Measurements from ENCODE around the gene TAS2R19. TPM values are rescaled to one million over a fixed set of nuclear protein-coding genes. Genes with fewer than 3 reads are reported as not detected.

TAS2R19 gene
- total and polyA plus RNA-seq, 4 donors = 2.1 to 11.8 TPM; not detected in 2

DNA sequence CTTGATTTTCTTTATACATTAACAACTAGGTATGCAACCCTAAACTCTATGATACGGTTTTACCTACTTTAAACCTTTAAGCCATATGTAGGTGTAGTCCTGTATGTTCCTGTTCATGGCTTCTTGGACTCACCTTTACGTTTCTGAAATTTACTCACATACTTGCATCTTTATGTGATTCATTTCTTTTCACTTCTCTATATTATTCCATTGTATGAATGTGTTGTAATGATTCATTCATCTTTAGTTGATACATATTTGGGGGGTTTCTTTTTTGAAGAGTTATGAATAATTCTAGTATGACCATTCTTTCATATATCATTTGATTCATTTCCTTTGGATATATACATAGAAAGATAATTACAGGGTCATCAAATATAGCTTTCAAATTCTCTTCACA, 33.3 kb downstream of the TAS2R19 start (continued):
- TF ChIP-seq, protein P1, sequence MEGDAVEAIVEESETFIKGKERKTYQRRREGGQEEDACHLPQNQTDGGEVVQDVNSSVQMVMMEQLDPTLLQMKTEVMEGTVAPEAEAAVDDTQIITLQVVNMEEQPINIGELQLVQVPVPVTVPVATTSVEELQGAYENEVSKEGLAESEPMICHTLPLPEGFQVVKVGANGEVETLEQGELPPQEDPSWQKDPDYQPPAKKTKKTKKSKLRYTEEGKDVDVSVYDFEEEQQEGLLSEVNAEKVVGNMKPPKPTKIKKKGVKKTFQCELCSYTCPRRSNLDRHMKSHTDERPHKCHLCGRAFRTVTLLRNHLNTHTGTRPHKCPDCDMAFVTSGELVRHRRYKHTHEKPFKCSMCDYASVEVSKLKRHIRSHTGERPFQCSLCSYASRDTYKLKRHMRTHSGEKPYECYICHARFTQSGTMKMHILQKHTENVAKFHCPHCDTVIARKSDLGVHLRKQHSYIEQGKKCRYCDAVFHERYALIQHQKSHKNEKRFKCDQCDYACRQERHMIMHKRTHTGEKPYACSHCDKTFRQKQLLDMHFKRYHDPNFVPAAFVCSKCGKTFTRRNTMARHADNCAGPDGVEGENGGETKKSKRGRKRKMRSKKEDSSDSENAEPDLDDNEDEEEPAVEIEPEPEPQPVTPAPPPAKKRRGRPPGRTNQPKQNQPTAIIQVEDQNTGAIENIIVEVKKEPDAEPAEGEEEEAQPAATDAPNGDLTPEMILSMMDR (IDR thresholded peaks at IDR 0.05; ENCODE audit: low read depth, low read length, missing input control) = no peak
- TF ChIP-seq YY1 (IDR thresholded peaks at IDR 0.05) = no peak
- no peak for TF ChIP-seq NR2F2 (IDR thresholded peaks at IDR 0.05)

DNA sequence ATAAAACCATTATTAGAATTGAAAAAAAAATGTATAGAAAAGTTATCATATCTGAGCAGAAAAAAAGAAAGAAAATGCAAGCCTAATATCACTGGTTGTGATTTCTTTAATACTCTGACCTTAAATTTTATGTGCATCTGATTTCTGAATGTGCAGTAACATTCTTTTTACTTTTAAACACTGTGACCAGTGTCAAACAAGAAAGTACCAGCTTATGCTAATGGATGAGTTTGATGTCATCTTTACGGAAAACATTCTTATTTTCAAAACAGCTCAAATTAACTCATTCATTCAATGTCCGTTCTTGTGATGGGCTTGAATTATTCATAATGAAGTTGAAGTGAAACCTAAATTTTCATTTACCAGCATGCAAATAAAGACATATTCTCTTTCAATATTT, 35.6 kb downstream of the TAS2R19 start, which contains the start of gene TAS2R50:
TAS2R50 (minus strand) TSS at position 101 of the 400 bp plus-strand sequence; CDS start at position 49, 52 bp downstream.
- Histone ChIP-seq H3K36me3 (ENCODE audit: control insufficient read depth in 4 of 4, insufficient read depth in 3 of 4, low read depth in 1 of 4, low read length in 3 of 4) (peaks cover 0 to 6% (median 0%) of the 10 kb centered on the region in 4 donors), H3K9me3 (ENCODE audit: control insufficient read depth in 4 of 4, low read length in 3 of 4) (peaks cover 0 to 5% (median 0%) of the 10 kb centered on the region in 4 donors), H3K4me1 (ENCODE audit: control insufficient read depth in 4 of 4, insufficient read depth in 4 of 4, low read length in 3 of 4) (no peaks in the 10 kb centered on the region), H3K4me3 (ENCODE audit: low read depth in 1 of 3, low read length in 3 of 3) (no peak within 1 kb of the TSS), H3K27ac (ENCODE audit: low read depth in 1 of 2, low read length in 2 of 2) (no peak within 1 kb of the TSS), H3K9ac (ENCODE audit: low read depth in 1 of 2, low read length in 2 of 2) (no peak within 1 kb of the TSS), H3K27me3 (ENCODE audit: control insufficient read depth in 4 of 4, insufficient read depth in 4 of 4, low read length in 3 of 4) (no peaks in the 10 kb centered on the region)
- WGBS = 49% methylated on average over 2 of the region's 2 CpGs
- TF ChIP-seq RAD21 (IDR thresholded peaks at IDR 0.05) = no peak
- TF ChIP-seq, protein P2, sequence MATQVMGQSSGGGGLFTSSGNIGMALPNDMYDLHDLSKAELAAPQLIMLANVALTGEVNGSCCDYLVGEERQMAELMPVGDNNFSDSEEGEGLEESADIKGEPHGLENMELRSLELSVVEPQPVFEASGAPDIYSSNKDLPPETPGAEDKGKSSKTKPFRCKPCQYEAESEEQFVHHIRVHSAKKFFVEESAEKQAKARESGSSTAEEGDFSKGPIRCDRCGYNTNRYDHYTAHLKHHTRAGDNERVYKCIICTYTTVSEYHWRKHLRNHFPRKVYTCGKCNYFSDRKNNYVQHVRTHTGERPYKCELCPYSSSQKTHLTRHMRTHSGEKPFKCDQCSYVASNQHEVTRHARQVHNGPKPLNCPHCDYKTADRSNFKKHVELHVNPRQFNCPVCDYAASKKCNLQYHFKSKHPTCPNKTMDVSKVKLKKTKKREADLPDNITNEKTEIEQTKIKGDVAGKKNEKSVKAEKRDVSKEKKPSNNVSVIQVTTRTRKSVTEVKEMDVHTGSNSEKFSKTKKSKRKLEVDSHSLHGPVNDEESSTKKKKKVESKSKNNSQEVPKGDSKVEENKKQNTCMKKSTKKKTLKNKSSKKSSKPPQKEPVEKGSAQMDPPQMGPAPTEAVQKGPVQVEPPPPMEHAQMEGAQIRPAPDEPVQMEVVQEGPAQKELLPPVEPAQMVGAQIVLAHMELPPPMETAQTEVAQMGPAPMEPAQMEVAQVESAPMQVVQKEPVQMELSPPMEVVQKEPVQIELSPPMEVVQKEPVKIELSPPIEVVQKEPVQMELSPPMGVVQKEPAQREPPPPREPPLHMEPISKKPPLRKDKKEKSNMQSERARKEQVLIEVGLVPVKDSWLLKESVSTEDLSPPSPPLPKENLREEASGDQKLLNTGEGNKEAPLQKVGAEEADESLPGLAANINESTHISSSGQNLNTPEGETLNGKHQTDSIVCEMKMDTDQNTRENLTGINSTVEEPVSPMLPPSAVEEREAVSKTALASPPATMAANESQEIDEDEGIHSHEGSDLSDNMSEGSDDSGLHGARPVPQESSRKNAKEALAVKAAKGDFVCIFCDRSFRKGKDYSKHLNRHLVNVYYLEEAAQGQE (IDR thresholded peaks at IDR 0.05) = no peak
- no peak for DNase-seq (ENCODE audit: low spot score)

DNA sequence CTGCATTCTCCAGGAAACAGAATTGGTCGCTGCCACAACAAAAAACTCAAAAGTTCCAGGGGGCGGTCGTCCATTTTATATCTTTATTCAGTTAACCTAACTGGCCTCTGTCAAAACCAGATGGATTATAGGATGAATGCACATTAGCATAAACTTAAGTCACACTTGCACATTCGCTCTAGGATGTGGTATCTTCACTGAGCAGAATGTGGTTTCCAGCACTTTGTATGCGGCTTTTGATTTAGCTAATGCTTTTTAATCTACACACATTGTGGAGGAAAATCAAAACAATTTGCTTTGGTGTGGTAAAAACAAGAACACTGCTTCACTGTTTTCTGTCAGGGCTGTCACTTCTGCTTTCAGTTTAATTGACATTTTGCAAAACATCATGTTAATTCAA, 40.2 kb downstream of the TAS2R19 start:
- H3K9me3 ChIP-seq (ENCODE audit: control insufficient read depth in 4 of 4, low read length in 3 of 4) = no peaks in the 10 kb centered on the region
- H3K27ac ChIP-seq (ENCODE audit: low read depth in 1 of 2, low read length in 2 of 2) = no peak overlapping the region
- 90% methylated on average over 5 of the region's 5 CpGs for WGBS
- DNase-seq (ENCODE audit: low spot score) = no peak
- no peak overlapping the region for H3K4me3 ChIP-seq (ENCODE audit: low read depth in 1 of 3, low read length in 3 of 3)
- no peaks in the 10 kb centered on the region for H3K27me3 ChIP-seq (ENCODE audit: control insufficient read depth in 4 of 4, insufficient read depth in 4 of 4, low read length in 3 of 4)
- no peak overlapping the region for H3K9ac ChIP-seq (ENCODE audit: low read depth in 1 of 2, low read length in 2 of 2)
- H3K36me3 ChIP-seq (ENCODE audit: control insufficient read depth in 4 of 4, insufficient read depth in 3 of 4, low read depth in 1 of 4, low read length in 3 of 4) = no peaks in the 10 kb centered on the region
- TF ChIP-seq YY1 (IDR thresholded peaks at IDR 0.05) = no peak
- TF ChIP-seq SP1 (IDR thresholded peaks at IDR 0.05) = no peak
- TF ChIP-seq GABPA (IDR thresholded peaks at IDR 0.05 in 1 of 2, conservative IDR thresholded peaks at IDR 0.05 in 1 of 2) = no peak
- H3K4me1 ChIP-seq (ENCODE audit: control insufficient read depth in 4 of 4, insufficient read depth in 4 of 4, low read length in 3 of 4) = no peaks in the 10 kb centered on the region

DNA sequence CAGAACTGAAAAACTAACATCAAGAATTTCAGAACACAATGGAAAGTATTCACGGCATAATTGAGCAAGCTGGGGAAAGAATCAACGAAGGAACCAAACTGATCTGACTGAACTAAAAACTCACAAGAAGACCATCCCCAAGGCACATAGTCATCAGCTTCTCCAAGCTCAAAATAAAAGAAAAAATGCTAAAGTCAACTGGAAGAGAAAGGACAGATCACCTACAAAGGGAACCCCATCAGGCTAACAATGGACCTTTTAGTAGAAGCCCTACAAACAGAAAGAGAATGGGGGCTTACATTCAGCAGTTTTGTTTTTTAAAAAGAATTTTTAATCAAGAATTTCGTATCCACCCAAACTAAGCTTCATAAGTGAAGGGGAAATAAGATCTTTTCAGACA, 47.5 kb downstream of the TAS2R19 start:
- TF ChIP-seq, protein P3, sequence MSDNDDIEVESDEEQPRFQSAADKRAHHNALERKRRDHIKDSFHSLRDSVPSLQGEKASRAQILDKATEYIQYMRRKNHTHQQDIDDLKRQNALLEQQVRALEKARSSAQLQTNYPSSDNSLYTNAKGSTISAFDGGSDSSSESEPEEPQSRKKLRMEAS (IDR thresholded peaks at IDR 0.05) = no peak
- TF ChIP-seq RAD21 (IDR thresholded peaks at IDR 0.05) (no peak), NR2F2 (IDR thresholded peaks at IDR 0.05) (no peak), FOXA2 (IDR thresholded peaks at IDR 0.05) (no peak), GABPA (IDR thresholded peaks at IDR 0.05 in 1 of 2, conservative IDR thresholded peaks at IDR 0.05 in 1 of 2) (no peak), HNF4A (conservative IDR thresholded peaks at IDR 0.05) (no peak), YY1 (IDR thresholded peaks at IDR 0.05) (no peak), RXRA (IDR thresholded peaks at IDR 0.05) (no peak), HNF4G (IDR thresholded peaks at IDR 0.05) (no peak), JUND (IDR thresholded peaks at IDR 0.05) (no peak), EGR1 (IDR thresholded peaks at IDR 0.05; ENCODE audit: low read depth in 2 of 2) (no peak)
- TF ChIP-seq, protein P2 (IDR thresholded peaks at IDR 0.05) = no peak
- no peak overlapping the region for H3K27ac ChIP-seq (ENCODE audit: low read depth in 1 of 2, low read length in 2 of 2)

More for the DNA sequence above, 47.5 kb downstream of the TAS2R19 start:
- Histone ChIP-seq H3K36me3 (ENCODE audit: control insufficient read depth in 4 of 4, insufficient read depth in 3 of 4, low read depth in 1 of 4, low read length in 3 of 4) (no peaks in the 10 kb centered on the region), H3K27me3 (ENCODE audit: control insufficient read depth in 4 of 4, insufficient read depth in 4 of 4, low read length in 3 of 4) (no peaks in the 10 kb centered on the region), H3K4me1 (ENCODE audit: control insufficient read depth in 4 of 4, insufficient read depth in 4 of 4, low read length in 3 of 4) (no peaks in the 10 kb centered on the region), H3K4me3 (ENCODE audit: low read depth in 1 of 3, low read length in 3 of 3) (no peak overlapping the region), H3K9me3 (ENCODE audit: control insufficient read depth in 4 of 4, low read length in 3 of 4) (no peaks in the 10 kb centered on the region), H3K9ac (ENCODE audit: low read depth in 1 of 2, low read length in 2 of 2) (no peak overlapping the region)
- DNase-seq (ENCODE audit: low spot score) = no peak
- 93% methylated on average over 3 of the region's 3 CpGs for whole genome bisulfite sequencing

Measured in liver (tissue), 9 donors.